Calu3 (cell line): Measurements from ENCODE around the gene LRRC1. TPM values are rescaled to one million over a fixed set of nuclear protein-coding genes. Genes with fewer than 3 reads are reported as not detected.
A peak's percentile ranks its signal among the peaks of the same experiment; 100 is the strongest.

Experiments
- BruUV-seq: library from RNA; stranded (reverse); fragments of 400-500 nt; replicated peaks from 2 replicates; lab custom pipeline; 2021; lab: Mats Ljungman, UMichigan
- CTCF ChIA-PET: fragments of 300-600 bp; sonication (Branson Sonifier 250); formaldehyde crosslinking; loops from one replicate; lab custom pipeline; 2022; ENCODE audit warnings: antibody characterized with exemption; lab: Charles Lee
- DNase-seq: peaks from one replicate; pipeline ENCODE4 v3.0.0; 2022
- H3K27ac Mint-ChIP-seq: one replicate; pipeline ENCODE4 v1.8.0; 2022; ENCODE audit warnings: mixed read lengths; ENCODE audit not compliant: unreplicated experiment
- H3K27me3 Mint-ChIP-seq: one replicate; pipeline ENCODE4 v1.8.0; 2022; ENCODE audit warnings: mixed read lengths; ENCODE audit not compliant: unreplicated experiment
- H3K36me3 Mint-ChIP-seq: one replicate; pipeline ENCODE4 v1.8.0; 2022; ENCODE audit warnings: mild to moderate bottlenecking, moderate library complexity, mixed read lengths; ENCODE audit not compliant: insufficient read depth, unreplicated experiment
- H3K4me1 Mint-ChIP-seq: one replicate; pipeline ENCODE4 v1.8.0; 2022; ENCODE audit warnings: mild to moderate bottlenecking, low read depth, mixed read lengths; ENCODE audit not compliant: unreplicated experiment
- H3K4me3 Mint-ChIP-seq: one replicate; pipeline ENCODE4 v1.8.0; 2022; ENCODE audit warnings: mild to moderate bottlenecking, low read depth, moderate library complexity, mixed read lengths; ENCODE audit not compliant: unreplicated experiment
- H3K9me3 Mint-ChIP-seq: one replicate; pipeline ENCODE4 v1.8.0; 2022; ENCODE audit warnings: low read depth, mixed read lengths; ENCODE audit not compliant: unreplicated experiment
- intact Hi-C: fragments of 100-400 bp; cut with micrococcal nuclease; formaldehyde crosslinking; loops from one replicate; pipeline ENCODE4 v1.10.0; 2022; ENCODE audit not compliant: unreplicated experiment
- total RNA-seq: library from RNA; stranded (reverse); gene quantifications from 2 replicates; pipeline ENCODE4 v1.2.3, GENCODE V29; 2022
- TF ChIP-seq, protein P1 (sequence below): fragments of 200-600 bp; IDR thresholded peaks from one replicate; pipeline ENCODE4 v1.8.0; 2022; ENCODE audit warnings: antibody characterized with exemption; ENCODE audit not compliant: unreplicated experiment

Gene LRRC1
- total RNA-seq, 1 experiment from 2014 or later: 26.6 TPM

DNA sequence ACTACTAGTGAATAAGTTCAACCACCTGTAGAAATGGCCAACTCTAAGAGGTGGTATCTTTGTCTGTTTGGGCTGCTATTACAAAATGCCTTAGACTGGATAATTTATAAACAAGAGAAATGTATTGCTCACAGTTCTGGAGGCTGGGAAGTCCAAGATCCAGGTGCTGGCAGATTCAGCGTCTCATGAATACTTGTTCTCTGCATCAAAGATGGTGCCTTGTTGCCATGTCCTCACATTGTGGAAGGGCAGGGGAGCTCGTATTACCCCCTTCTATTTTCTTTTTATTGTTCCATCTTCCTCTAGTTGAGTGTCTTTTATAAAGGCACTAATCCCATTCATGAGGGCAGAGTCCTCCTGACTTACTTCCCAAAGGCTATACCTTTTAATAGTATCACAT is 58.0 kb downstream of the LRRC1 start:
- intact Hi-C loops: no loop called here
- Mint-ChIP-seq H3K36me3 (no peaks in the 10 kb centered on the region), H3K9me3 (no peaks in the 10 kb centered on the region), H3K4me1 (peaks cover 41% of the 10 kb centered on the region), H3K4me3 (no peak overlapping the region), H3K27ac (no peak overlapping the region), H3K27me3 (no peaks in the 10 kb centered on the region)
- CTCF ChIA-PET: interaction anchor here (0.7 kb wide), 1 partner anchor 104 kb away, joined by 3 read pairs; no protein-coding TSS in a partner anchor
- no peak for DNase-seq
- TF ChIP-seq, protein P1, sequence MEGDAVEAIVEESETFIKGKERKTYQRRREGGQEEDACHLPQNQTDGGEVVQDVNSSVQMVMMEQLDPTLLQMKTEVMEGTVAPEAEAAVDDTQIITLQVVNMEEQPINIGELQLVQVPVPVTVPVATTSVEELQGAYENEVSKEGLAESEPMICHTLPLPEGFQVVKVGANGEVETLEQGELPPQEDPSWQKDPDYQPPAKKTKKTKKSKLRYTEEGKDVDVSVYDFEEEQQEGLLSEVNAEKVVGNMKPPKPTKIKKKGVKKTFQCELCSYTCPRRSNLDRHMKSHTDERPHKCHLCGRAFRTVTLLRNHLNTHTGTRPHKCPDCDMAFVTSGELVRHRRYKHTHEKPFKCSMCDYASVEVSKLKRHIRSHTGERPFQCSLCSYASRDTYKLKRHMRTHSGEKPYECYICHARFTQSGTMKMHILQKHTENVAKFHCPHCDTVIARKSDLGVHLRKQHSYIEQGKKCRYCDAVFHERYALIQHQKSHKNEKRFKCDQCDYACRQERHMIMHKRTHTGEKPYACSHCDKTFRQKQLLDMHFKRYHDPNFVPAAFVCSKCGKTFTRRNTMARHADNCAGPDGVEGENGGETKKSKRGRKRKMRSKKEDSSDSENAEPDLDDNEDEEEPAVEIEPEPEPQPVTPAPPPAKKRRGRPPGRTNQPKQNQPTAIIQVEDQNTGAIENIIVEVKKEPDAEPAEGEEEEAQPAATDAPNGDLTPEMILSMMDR: no peak
- no TSS peak for BruUV-seq

DNA sequence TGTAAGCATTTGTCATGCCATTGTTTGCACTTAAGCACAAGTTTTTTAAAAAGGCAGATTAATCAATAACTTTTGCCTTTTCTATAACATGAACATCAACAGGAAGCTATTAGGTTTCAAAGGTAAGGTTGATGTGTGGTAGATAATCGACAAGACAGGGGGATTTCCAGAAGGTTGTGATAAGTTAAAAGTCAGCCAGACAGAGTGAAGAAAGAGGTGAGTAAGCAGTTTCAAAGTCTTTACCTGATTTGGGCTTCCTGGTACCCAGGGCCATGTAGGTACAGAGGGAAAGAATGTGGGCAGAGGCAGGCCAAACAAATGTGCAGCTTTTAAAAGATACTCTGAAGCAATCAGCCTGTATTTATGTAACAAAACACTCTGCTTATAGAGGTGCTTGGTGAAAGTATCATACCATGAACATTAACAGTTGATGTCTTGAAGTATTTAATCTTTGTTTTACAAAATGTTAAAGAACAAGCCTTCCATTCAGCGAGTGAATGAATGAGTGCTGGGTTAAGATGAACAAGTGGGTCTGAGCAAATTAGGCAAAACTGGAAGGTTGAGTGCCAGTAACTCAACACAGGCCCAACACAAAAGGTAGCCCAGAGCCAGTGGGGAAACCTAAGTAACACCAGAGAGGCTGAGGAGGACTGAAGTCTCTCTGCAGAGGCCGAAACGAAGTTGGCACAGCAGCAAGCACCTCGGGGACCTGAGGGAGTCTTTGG is 60.2 kb downstream of the LRRC1 start:
- Mint-ChIP-seq H3K36me3 (no peaks in the 10 kb centered on the region), H3K27me3 (no peaks in the 10 kb centered on the region), H3K9me3 (no peaks in the 10 kb centered on the region), H3K4me3 (peak overlapping the region; percentile 6), H3K27ac (peak overlapping the region; percentile 67), H3K4me1 (peaks cover 49% of the 10 kb centered on the region)
- BruUV-seq: no TSS peak
- intact Hi-C loops: loop anchor here (2.0 to 5.0 kb wide), 2 partner anchors 60 to 72 kb away; partner anchors contain the start of gene LRRC1
- TF ChIP-seq, protein P1: no peak
- CTCF ChIA-PET: interaction anchor here (0.6 to 1.2 kb wide), 4 partner anchors 27 to 69 kb away, joined by 3 to 5 read pairs (median 4); partner anchors contain the start of gene LRRC1
- peak; percentile 49 for DNase-seq

DNA sequence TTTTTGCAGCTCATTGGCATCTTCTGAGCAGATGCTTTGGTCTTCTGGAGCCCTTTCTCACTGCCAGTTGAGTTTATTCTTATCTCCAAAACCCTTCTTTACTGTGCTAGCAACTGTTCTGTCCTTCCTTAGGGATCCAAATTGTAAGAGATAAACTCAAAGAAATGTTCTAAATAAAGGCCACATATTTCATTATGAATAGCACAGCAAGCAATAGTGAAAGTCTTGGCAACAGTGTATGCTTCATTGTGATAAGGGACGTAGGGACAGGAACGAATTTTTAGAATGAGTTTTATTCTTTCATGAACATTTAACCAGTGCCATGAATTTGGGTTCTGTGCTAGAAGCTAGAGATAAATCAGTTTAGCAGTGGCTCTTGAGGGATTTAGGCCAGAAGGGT is 61.1 kb downstream of the LRRC1 start:
- Mint-ChIP-seq H3K9me3 (no peaks in the 10 kb centered on the region), H3K4me3 (no peak overlapping the region), H3K27me3 (no peaks in the 10 kb centered on the region), H3K36me3 (no peaks in the 10 kb centered on the region), H3K4me1 (peaks cover 49% of the 10 kb centered on the region), H3K27ac (peak overlapping the region; percentile 27)
- intact Hi-C loops: loop anchor here (2.0 to 5.0 kb wide), 2 partner anchors 61 to 71 kb away; partner anchors contain the start of gene LRRC1
- DNase-seq: no peak
- TF ChIP-seq, protein P1: no peak
- CTCF ChIA-PET: no interaction called here
- BruUV-seq: no TSS peak

DNA sequence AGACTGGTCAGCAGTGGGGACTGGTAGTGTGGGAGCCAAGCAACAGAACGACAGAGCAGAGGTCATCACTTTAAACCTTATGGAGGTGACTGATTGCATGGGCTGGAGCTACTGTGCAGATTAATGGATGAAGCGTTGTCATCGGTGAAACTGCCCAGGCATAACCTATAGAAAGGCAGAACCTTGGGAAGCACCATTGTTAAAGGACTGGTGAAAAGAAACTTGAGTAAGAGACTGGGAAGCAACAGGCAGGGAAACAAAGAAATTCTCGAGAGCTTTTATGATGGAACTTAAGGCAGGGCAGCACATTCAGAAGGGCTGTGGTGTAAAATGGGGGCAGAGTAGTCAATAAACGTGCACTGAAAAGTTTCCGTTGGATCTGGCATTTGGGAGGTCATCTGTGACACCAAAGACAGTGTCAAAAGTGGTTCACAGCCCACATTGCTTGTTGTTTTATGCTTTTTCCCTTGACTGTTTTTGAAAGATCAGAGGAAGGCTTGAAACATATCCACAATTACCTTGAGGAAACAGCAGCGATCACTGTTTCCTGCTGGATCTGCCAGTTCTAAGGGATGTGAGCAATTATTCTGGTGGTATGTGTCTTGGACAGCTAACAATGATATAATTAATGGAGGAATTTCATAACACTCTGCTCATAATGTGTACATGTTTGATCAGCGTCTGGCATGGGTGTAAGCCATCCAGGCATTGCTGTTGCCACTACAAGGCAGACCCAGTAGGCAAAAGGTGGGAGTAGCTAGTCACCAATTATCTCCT is 62.7 kb downstream of the LRRC1 start:
- no peaks in the 10 kb centered on the region for H3K36me3 Mint-ChIP-seq
- H3K27ac Mint-ChIP-seq: no peak overlapping the region
- H3K27me3 Mint-ChIP-seq: no peaks in the 10 kb centered on the region
- CTCF ChIA-PET: no interaction called here
- TF ChIP-seq, protein P1: no peak
- no peaks in the 10 kb centered on the region for H3K9me3 Mint-ChIP-seq
- BruUV-seq: no TSS peak
- peaks cover 62% of the 10 kb centered on the region for H3K4me1 Mint-ChIP-seq
- H3K4me3 Mint-ChIP-seq: no peak overlapping the region
- intact Hi-C loops: loop anchor here (5.0 kb wide), 1 partner anchor 70 kb away; no protein-coding TSS in a partner anchor
- DNase-seq: no peak
